Ectodermal cell (in vitro differentiated cells): ENCODE results near the gene LIPA.

Experiments used
- H3K27ac ChIP-seq: 2 replicates; pipeline ENCODE4 v1.7.0; 2013; ENCODE audit warnings: mild to moderate bottlenecking, low read depth, low read length; ENCODE audit not compliant: insufficient read depth, poor library complexity, severe bottlenecking
- H3K27me3 ChIP-seq: 2 replicates; pipeline ENCODE4 v1.7.0; 2013; ENCODE audit warnings: mild to moderate bottlenecking, low read length; ENCODE audit not compliant: insufficient read depth, control insufficient read depth, poor library complexity, severe bottlenecking
- H3K36me3 ChIP-seq: one replicate; pipeline ENCODE4 v1.7.0; 2013; ENCODE audit warnings: low read length; ENCODE audit not compliant: control insufficient read depth, insufficient read depth
- H3K4me1 ChIP-seq: one replicate; pipeline ENCODE4 v1.7.0; 2013; ENCODE audit warnings: low read length; ENCODE audit not compliant: control insufficient read depth, insufficient read depth
- H3K4me3 ChIP-seq: 2 replicates; pipeline ENCODE4 v1.7.0; 2013; ENCODE audit warnings: low read depth, low read length, control low read depth; ENCODE audit not compliant: insufficient read depth
- H3K9me3 ChIP-seq: 2 replicates; pipeline ENCODE4 v1.7.0; 2013; ENCODE audit warnings: mild to moderate bottlenecking, low read length, moderate library complexity; ENCODE audit not compliant: control insufficient read depth
- WGBS, 2 experiments: methylation state at CpG; one replicate each; pipeline ENCODE4 v1.1.7; 2013; ENCODE audit warnings: missing lambda C conversion rate in 2 of 2; 5-methylcytosine and 5-hydroxymethylcytosine counted together

LIPA gene

DNA sequence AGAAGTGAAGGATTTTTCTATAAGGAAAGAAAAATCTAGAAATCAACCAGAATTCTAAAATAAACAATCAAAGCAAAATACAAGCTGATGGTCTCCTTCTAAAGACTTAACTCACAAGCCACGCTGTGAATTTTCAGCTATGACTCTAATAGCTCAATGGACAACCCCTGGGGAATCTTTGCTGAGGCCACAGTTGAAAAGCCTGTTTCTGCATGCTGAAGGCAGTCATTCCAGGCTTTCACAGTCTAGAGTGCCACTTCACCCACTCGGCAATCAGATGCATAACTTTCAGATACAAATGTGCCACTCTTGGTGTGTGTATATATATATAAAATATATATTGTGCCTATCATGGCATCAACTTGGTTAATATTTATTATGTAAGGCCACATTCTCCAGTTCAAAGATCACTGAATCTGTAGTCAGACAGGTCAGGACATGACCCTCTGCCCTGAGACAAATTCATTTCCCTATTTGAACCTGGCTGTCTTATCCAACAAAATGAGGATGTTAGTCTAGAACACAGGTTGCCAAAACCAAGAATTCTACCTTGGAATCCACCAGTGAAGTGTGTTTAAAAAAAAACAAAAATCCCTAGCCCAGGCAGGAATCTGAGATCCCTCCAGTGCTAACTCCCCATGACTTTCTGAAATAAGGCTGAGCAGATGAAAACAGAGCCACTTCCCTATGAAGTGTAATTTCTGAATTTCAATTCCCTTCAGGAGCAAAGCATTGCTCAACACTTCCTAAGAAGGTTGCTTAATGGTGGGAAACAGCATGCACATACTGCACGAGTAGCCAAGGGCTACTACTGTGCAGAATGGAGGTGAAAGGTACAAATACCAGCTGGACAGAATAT lies 9.9 kb downstream of the LIPA start:
- 84 to 87% methylated on average over 2 of the region's 3 CpGs for WGBS, 2 experiments
- H3K36me3 ChIP-seq, result no peaks in the 10 kb centered on the region
- peaks cover 10% of the 10 kb centered on the region for H3K4me1 ChIP-seq
- H3K4me3 ChIP-seq, result no peak overlapping the region
- H3K27me3 ChIP-seq, result no peaks in the 10 kb centered on the region
- H3K9me3 ChIP-seq, result no peaks in the 10 kb centered on the region
- H3K27ac ChIP-seq, result no peak overlapping the region

GRCh38 chr10:89241026-89241425 lies 10.5 kb downstream of the LIPA start:
- no peaks in the 10 kb centered on the region for H3K27me3 ChIP-seq
- no peaks in the 10 kb centered on the region for H3K9me3 ChIP-seq
- no peaks in the 10 kb centered on the region for H3K36me3 ChIP-seq
- WGBS, 2 experiments, result 90 to 91% methylated on average over 3 of the region's 3 CpGs
- no peak overlapping the region for H3K27ac ChIP-seq
- peaks cover 10% of the 10 kb centered on the region for H3K4me1 ChIP-seq
- no peak overlapping the region for H3K4me3 ChIP-seq

- Histone ChIP-seq H3K36me3 (no peaks in the 10 kb centered on the region), H3K4me3 (no peak overlapping the region), H3K9me3 (no peaks in the 10 kb centered on the region), H3K27me3 (no peaks in the 10 kb centered on the region), H3K4me1 (peaks cover 14% of the 10 kb centered on the region), H3K27ac (no peak overlapping the region)
- WGBS, 2 experiments, result 92% methylated on average over 3 of the region's 3 CpGs
Observed at GRCh38 chr10:89240519-89240918, 11.1 kb downstream of the LIPA start.

- Histone ChIP-seq H3K27me3 (no peaks in the 10 kb centered on the region), H3K4me3 (no peak overlapping the region)
- WGBS, 2 experiments, result 90 to 94% methylated on average over 5 of the region's 5 CpGs
Observed at GRCh38 chr10:89238956-89239644, 12.5 kb downstream of the LIPA start.

DNA sequence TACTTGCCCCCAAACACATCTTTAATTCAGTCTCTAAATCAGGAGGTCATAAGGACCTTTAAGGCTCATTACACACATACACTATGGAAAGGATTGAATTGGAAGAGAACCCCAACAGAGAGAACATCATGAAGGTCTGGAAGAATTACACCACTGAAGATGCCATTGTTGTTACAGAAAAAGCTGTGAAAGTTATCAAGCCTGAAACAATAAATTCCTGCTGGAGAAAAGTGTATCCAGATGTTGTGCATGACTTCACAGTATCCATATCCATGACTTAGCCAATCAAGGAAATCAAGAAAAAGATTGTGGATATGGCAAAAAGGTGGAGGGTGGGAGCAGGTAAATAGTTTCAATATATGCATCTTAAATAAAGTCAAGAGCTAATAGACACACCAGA lies 13.7 kb downstream of the LIPA start:
- no peak overlapping the region for H3K4me3 ChIP-seq
- H3K27me3 ChIP-seq, result no peaks in the 10 kb centered on the region
- peaks cover 19% of the 10 kb centered on the region for H3K4me1 ChIP-seq
- no peaks in the 10 kb centered on the region for H3K9me3 ChIP-seq
- H3K36me3 ChIP-seq, result no peaks in the 10 kb centered on the region
- no peak overlapping the region for H3K27ac ChIP-seq

More at GRCh38 chr10:89238956-89239644, 12.5 kb downstream of the LIPA start:
- Histone ChIP-seq H3K4me1 (peaks cover 19% of the 10 kb centered on the region), H3K27ac (no peak overlapping the region), H3K36me3 (no peaks in the 10 kb centered on the region), H3K9me3 (no peaks in the 10 kb centered on the region)

DNA sequence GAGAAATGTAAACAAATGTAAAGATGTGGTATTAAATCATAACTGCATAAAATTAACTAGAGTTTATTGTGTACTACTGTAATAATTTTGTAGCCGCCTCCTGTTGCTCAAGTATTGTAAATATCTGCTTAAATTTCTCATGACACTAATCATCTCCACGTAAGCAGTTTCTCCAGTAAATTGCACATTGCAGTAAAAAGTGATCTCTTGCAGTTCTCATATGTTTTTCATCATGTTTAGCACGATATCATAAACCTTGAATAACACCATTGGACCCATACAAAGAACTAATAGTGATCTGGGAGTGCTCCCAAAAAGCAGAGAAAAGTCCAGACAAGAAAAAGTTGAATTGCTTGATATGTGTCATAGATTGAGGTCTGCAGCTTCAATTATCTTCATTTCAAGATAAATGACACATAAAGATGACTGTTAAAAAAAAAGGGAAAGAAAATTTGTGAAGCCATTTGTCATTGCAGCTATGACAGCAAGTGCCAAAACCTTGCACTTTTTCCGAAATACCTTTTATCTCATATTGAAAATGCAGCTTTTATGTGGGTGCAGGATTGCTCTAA lies 15.3 kb downstream of the LIPA start:
- peaks cover 10% of the 10 kb centered on the region for H3K4me1 ChIP-seq
- WGBS, 2 experiments, result 92 to 98% methylated on average over 3 to 4 of the region's 4 CpGs

DNA sequence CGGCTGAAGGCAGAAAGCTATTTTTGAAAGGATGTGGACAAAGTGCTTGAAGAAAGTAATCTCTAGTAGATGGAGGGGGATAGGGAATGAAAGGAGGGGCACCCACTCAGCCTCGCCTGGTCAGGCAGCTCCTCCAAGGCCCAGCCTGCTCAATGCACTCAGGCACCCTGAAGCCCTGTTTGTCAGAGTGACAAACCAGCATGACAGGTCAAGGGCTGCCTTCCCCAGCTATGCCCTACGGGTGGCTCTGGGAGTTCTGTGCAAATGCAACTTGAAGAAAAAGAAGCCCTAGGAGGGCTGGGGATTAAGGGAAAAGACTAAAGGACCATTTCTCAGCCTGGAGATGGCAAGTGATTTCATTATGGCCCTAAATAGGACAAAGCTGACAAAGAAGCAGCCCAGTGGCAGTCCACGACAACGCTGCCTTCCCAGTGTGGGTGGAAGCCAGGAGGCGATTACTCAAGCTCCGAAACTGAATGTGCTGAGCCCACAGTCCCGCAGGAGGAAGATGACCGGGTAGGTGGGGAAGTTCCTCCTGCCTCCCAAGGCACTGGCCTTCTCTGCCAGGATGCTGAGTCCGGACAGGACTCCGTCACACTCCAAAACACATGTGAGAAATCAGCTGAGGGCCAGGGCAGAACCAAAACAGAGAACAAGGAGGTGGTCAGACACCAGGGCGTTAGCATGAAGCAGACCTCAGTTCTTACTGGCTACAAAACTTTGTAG lies 16.3 kb downstream of the LIPA start:
- no peaks in the 10 kb centered on the region for H3K9me3 ChIP-seq
- no peaks in the 10 kb centered on the region for H3K36me3 ChIP-seq
- no peaks in the 10 kb centered on the region for H3K27me3 ChIP-seq
- peaks cover 9% of the 10 kb centered on the region for H3K4me1 ChIP-seq
- WGBS, 2 experiments, result 24 to 31% methylated on average over 12 of the region's 12 CpGs
- no peak overlapping the region for H3K27ac ChIP-seq
- no peak overlapping the region for H3K4me3 ChIP-seq

More for the DNA sequence above, 15.3 kb downstream of the LIPA start:
- H3K36me3 ChIP-seq, result no peaks in the 10 kb centered on the region
- no peak overlapping the region for H3K27ac ChIP-seq
- no peak overlapping the region for H3K4me3 ChIP-seq
- H3K27me3 ChIP-seq, result no peaks in the 10 kb centered on the region
- H3K9me3 ChIP-seq, result no peaks in the 10 kb centered on the region

DNA sequence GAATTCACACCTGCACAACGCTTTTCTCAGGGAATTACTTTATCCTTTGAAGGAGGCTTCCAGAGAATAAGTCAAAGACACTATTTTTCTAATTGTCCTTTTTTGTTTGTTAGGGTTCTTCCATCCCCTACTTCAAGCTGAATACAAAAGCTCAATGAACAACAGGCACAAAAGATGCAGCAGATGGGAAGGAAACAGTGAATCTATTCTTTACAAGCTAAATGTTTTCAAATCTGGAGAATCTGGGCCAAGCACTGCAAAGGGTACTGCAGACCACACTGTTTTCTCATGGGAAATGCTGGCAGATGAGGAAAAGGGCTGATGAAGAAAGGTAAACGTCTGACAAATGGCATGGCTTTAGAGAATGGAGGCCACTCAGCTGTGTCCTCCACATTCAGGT lies 18.5 kb downstream of the LIPA start:
- Histone ChIP-seq H3K9me3 (no peaks in the 10 kb centered on the region), H3K4me1 (peaks cover 9% of the 10 kb centered on the region), H3K36me3 (peaks cover 3% of the 10 kb centered on the region), H3K27me3 (no peaks in the 10 kb centered on the region), H3K4me3 (no peak overlapping the region), H3K27ac (no peak overlapping the region)
- WGBS, 2 experiments, result 95 to 97% methylated on average over 2 of the region's 2 CpGs

DNA sequence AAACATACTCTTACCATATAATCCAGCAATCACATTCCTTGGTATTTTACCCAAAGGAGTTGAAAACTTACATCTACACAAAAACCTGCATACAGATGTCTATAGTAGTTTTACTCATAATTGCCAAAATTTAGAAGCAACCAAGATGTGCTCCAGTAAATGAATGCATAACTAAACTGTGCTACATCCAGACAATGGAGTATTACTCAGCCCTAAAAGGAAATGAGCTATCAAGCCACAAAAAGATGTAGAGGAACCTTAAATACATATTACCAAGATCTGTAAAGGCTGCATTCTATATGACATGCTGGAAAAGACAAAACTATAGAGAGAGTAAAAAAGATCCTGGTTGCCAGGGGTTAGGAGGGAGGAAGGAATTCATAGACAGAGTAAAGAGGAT lies 22.6 kb downstream of the LIPA start:
- Histone ChIP-seq H3K27ac (no peak overlapping the region), H3K4me3 (no peak overlapping the region)

GRCh38 chr10:89228146-89228545 lies 23.4 kb downstream of the LIPA start:
- Histone ChIP-seq H3K4me3 (no peak overlapping the region), H3K27ac (no peak overlapping the region), H3K9me3 (peaks cover 2% of the 10 kb centered on the region), H3K27me3 (no peaks in the 10 kb centered on the region), H3K36me3 (peaks cover 13% of the 10 kb centered on the region), H3K4me1 (no peaks in the 10 kb centered on the region)
- WGBS, 2 experiments, result 94 to 98% methylated on average over 2 of the region's 3 CpGs

More for the DNA sequence above, 22.6 kb downstream of the LIPA start:
- Histone ChIP-seq H3K27me3 (no peaks in the 10 kb centered on the region), H3K4me1 (no peaks in the 10 kb centered on the region), H3K9me3 (peaks cover 2% of the 10 kb centered on the region), H3K36me3 (peaks cover 13% of the 10 kb centered on the region)
